Hepatic stellate cell (primary cell): Measurements from ENCODE around the gene SLX9.

ENCODE experiments used
- DNase-seq: peaks from one replicate; pipeline ENCODE4 v3.0.0; 2011; ENCODE audit warnings: low spot score

Gene SLX9

DNA sequence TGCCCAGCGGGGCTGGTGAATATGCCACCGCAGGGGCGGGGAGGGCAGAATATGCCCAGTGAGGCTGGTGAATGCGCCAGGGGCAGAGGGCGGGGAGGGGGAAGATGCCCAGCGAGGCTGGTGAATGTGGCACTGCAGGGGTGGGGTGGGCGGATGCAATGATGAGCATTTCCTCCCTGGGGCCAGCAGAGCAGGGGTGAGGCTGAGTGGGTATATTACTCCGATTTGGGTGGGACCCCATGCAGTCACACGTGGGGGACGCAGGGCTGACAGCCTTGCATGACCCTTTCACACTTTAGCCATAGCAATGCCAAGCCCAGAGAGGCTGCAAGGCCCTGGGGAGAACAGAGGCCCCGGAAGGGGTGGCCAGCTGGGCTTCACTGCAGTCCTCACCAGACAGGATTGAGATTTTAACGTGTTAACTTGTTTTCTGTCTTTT, 9.3 kb upstream of the SLX9 start:
- peak; percentile 52 for DNase-seq

DNA sequence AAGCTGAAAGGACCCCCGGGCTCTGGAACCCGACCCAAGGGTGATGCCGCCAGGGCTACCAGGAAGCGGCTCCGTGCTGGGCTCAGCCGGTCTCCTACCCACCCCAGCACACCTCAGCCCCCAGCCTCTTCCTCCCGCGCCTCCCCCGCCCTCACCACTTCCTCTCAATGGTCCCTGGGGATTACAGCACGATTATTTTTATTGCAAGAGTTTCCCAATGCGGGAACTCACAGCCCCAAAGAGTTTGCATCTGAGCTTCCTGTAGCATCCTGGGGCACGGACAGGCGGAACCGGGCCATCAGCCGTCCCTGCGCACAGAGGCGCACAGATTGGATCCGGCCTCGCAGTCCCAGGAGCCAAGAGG, 8.7 kb upstream of the SLX9 start:
- peak; percentile 76 for DNase-seq

GRCh38 chr21:44931501-44932407, 8.1 kb upstream of the SLX9 start:
- no peak for DNase-seq

DNA sequence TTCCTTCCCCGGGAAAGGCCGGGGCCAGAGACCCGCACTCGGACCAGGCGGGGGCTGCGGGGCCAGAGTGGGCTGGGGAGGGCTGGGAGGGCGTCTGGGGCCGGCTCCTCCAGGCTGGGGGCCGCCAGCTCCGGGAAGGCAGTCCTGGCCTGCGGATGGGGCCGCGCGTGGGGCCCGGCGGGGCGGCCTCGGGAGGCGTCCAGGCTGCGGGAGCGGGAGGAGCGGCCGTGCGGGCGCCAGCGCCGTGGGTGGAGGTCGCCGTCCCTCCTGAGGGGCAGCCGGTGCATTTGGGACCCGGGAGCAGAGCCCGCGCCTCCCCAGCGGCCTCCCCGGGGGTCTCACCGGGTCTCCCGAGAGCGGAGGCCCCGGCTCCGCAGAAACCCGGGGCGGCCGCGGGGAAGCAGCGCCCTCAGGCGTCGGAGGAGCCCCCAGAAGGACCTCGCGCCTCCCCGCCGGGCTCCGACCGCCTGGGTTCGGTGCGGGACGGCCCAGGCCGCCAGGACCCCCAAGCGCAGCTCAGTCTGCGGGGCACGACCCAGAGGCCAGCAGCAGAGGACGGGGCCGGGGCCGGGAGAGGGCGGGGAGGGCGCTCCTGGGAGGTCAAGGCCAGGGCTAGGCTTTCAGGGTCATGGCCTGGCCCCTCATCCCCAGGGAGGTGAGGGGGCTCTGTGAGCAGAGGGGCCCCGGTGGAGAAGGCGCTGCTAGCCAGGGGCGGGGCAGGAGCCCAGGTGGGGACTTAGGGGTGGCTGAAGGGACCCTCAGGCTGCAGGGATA, 7.2 kb upstream of the SLX9 start:
- DNase-seq, result peak; percentile 63

GRCh38 chr21:44933199-44933917, 6.5 kb upstream of the SLX9 start:
- no peak for DNase-seq

- DNase-seq, result no peak
Measured at GRCh38 chr21:44933918-44934260, 5.9 kb upstream of the SLX9 start.

- DNase-seq, result no peak
Measured at GRCh38 chr21:44934276-44934675, 5.6 kb upstream of the SLX9 start.

DNA sequence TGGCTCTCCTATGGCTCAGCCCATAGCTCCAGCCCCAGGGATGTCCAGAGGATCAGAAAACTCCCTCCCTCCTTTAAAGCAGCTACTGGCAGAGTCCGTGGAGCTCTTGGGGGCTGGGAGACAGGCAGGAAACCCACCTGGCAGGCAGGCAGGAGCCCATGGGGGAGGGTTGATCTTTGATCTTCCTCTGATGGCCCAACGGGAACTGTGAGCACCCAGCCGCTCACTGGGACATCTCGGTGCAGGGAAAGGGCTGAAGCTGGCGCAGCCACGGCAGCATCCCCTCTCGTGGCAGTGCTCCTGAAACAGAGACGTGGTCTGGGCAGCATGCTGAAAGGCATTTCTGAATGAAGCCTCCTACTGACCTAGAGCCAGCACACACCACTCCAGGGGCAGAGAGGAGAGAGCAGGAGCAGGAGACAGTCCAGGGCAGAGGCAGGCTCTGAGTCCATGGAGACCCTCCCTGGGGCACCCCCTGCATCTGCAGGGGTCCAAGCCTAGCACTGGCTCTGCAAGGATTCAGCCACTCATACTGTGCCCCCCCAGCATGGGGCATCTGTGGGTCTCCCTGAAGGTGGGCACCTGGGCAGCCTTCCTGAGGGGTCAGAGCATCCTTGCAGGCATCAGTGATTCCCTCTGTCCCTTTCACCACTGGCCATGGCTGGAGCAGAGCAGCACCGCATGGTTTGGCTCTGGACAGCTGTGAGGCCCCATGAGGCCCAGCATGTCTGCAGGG, 4.9 kb upstream of the SLX9 start:
- DNase-seq, result no peak

- DNase-seq, result no peak
Measured at GRCh38 chr21:44935533-44935927, 4.3 kb upstream of the SLX9 start.

DNA sequence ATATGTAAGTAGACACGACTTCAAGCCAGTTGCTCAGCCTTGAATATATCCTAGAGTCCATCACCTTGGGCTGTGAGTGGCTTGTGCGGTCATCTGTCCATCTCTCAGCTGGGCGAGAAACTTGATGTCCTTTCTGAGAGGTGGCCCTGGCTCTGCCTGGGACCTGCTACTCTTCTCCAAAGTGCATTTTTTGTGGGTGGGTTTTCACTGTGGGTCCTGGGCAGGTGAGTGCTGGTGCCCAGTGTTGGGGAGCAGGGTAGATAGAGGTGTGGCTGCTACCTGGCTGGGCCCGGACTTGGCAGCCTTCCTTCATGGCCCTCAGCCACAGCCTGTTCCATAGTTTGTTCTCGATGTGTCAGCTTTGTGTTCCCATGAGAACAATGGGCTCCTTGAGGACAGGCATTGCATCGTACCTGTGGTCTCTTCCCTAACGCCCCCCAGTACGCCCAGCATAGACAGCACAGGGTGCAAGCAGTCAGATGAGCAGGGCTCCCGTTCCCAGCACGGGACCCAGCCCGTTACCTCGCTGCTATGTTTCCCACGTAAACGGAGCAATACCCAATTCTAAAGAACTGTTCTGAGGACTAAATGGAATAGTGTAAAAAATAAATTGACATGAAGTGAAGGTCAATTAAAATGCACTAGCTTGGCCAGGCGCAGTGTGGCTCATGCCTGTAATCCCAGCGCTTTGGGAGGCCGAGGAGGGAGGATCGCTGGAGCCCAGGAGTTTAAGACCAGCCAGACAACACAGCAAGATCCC, 877 bp upstream of the SLX9 start:
- DNase-seq, result no peak

DNA sequence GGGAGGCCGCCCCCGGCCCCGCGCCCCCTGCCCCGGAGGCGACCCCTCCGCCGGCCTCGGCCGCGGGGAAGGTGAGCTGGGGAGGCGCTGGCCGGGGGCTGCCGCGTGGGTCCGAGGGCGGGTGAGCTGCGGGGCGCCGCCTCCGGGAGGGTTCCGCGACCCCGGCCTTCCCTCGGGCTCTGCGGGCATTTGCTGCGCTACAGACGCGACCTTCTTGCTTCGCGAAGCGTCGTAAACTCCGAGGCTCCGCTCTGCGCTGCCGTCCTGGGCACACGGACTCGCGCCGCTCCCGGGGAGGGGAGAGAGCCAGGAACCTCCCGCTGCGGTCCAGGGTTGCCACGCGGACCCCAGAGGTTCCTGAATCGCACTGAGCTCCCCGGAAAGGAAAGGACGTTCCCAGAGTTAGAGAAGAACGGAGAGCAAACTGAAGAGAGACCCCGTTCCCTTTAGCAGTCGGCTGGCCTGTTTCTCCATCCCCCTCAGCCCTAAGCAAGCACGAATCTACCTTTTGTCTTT, 345 bp downstream of the SLX9 start:
- peak; percentile 26 for DNase-seq

DNA sequence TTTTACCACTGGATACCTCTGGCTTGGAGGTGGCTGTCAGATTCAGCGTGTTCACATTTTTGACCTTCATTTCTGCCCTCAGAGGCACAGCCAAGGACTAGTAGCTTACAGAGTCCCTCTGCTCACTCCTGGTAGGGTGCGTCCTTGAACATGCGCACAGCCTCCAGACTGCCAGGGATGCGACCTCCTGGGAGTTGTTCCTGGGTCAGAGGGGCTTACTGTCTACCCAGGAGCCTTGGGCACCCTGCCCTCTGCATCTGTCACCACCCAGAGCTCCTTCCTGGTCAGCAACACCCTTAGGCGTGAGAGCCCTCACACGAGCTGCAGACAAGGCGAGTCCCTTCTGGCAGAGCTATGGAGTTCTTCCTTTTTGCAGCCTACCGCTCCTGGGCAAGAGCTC, 1.7 kb downstream of the SLX9 start:
- DNase-seq, result no peak

- DNase-seq, result no peak
Measured at GRCh38 chr21:44942566-44942965, 2.7 kb downstream of the SLX9 start.

DNA sequence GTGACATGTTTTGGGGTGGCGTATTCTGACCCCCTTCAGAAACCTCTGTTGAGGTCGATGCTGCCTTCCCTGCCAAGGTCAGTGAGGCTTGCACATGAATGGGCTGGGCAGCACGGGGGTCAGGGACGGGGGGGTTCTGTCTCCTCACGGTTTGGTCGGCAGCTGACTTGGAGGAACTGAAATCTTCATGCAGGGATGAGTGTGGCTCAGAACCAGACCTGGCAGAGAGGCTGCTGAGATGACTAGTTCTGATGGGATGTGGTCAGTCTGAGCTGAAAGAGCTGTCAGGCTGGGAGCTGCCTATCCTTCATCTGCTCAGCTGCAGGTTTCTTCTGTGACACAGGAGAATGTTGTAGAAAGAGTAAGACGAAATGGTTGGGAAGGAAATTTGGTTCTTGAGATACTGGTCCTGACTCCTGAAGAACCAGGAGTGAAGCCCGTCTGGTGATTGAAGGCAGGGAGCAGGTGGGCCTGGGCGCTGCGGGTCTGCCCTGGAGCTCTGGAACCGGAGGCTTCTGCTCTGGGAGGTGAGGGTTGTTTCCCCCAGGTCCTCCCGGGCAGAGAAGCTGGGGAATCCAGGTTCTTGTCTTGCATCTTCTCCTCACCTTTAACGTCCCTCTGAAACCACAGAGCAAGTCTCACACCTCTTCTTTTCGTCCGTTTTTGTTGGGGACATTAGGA, 3.3 kb downstream of the SLX9 start:
- DNase-seq, result no peak

DNA sequence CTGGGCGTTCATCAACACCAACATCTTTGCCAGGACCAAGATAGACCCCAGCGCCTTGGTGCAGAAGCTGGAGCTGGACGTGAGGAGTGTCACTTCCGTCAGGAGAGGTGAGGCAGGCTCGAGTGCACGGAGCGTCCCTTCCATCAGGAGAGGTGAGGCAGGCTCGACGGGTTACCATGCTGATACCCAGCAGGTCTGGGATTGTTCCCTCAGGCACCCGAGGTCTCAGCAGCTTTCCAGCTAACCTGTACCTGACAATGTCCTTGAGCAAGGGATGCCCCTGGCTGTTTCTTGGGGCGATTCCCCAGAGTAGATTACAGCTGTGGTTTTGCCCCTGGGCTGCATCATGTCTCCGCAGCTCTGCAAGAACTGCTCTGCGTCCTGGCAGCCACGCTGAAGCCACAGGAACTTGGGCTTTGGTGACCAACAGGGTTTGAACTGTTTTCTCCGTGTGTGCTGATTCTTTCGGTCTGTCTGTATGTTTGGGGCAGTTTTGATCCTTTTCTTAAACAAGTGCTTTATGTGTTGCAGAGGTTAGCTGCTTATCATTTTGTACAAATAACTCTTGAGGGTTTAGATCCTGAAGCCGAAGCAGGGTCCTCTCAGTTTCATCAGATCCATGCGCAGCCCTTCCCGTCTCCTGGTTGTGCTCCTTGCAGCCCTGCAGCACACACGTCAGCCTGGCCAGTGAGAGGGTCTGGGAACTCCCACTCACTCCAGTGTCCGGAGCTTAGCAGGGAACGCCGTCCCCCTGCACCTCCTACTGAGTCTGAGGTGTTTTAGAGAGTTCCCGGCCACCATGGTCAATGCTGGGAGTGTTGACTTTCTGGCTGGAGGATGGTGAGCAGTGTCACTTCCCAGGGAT, 4.1 kb downstream of the SLX9 start:
- DNase-seq, result no peak

- DNase-seq, result no peak
Measured at GRCh38 chr21:44944596-44944995, 4.8 kb downstream of the SLX9 start.

GRCh38 chr21:44946254-44947041, 6.6 kb downstream of the SLX9 start:
- no peak for DNase-seq

DNA sequence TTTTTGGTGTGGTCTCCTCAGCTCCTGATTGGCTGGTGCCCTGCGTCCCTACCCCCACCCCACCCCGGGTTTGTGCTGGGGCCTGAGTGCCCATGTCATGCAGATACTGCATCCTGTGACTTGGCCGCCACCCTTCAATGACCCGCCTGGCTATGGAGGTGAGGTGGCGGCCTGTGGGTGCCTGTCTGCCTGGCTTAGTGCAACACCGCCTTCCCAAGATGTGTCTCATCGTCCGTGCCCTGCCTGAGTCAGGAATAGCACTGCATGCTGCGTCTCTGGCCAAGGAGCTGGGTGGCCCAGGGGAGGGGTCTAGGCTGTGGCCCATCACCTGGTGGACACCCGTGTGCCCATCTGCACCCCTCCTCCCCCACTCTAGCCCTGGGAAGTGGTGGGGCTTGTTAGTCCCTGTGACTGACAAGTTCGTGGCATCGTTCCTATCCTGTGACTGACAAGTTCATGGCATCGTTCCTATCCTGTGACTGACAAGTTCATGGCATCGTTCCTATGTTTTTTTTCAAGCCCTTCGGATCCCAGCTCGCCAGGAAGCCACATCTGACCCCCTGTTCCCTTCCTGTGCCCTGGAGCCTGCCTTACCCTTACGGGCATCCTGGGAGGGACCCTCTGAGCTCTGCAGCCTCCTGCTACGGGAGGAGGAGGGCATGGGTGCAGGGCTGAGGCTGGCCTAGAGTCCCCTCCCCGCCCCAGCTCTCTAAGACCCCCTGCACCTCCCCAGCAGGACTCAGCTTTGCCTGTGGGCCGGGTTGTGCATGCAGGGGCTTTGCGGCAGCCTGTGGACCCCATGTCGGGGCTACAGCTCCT, 7.5 kb downstream of the SLX9 start:
- no peak for DNase-seq
